HG03460 (cell line): ENCODE results near the gene RFTN1.

Experiments
- ATAC-seq: cut with Tn5 transposase; IDR thresholded peaks from one replicate; pipeline ENCODE4 v1.9.1; 2021; ENCODE audit not compliant: unreplicated experiment

RFTN1 gene

GRCh38 chr3:16335333-16335732 is 178.2 kb downstream of the RFTN1 start:
- no peak for ATAC-seq

DNA sequence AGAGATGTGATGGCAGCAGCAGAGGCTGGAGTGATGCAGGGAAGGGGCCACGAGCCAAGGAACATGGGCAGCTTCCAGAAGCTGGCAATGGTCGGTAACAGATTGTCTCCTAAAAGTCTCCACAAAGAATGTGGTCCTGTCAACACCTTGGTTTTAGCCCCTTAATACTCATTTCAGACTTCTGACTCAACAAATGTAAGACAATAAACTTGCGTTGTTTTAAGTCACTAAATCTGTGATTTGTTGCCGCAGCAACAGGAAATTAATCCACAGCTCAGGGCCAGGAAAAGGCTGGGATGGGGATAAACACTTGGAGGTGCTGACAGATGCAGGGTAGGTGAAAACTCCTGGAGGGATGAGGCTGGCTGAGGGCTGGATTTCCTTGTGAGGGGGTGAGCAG is 178.6 kb downstream of the RFTN1 start:
- no peak for ATAC-seq

GRCh38 chr3:16332904-16333426 is 180.5 kb downstream of the RFTN1 start:
- no peak for ATAC-seq

DNA sequence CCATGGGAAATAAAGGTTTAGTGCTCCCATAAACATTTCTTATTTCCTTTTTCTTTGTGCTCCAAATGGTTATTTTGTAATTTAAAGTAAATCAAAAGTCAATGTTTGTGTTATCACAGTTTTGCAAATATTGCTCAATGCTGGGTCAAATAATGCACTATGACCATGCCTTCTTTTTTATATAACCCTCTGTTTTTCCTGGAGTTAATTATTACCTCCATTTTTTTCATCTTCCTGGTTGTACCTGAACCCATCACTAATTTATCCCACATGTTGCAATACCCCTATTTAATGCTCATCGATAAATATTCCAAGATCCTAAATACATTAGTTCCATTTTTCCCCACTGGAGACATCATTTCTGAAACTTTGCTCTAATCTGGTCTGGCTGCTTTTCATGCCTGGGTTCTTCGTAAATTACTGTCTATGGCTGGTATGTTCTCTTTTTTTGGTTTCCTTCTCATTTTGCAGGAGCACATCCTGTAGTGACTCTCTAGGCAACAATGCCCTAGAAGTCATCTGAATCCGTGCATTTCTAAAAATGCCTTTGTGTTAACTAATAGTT is 182.1 kb downstream of the RFTN1 start:
- ATAC-seq, result no peak

DNA sequence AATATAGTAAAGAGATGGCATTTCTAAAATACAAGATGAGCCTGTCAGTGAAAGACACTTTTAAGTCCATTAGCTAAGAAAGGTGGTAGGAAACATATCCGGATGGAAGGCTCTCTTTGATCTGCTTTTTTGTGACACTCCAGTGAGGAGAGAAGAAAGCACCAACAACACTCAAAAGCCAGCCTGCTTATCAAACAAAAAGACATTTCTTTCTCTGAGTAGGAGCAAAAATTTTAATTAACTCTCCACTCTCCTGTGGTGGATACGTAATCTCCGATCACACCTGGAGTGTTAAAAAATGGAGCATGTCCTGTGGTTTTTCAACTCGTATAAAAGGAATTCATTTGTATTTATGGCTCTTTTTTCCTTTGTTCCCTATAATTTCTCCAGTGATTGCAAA is 183.1 kb downstream of the RFTN1 start:
- ATAC-seq, result no peak

DNA sequence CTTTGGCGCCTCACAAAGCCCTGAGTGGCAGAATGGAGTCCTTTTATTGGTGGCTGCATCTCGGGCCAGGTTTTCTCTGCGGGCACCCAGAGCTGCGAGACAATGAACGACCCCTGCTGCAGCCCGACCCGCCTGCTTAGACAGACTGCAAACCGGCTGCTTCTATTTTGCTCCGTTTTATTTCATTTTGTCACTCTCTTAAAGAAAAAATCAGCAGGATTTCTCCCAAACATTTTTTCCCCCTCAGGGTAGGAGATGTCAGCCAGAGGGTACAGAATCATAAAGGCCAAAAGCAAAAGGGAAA is 183.7 kb downstream of the RFTN1 start:
- no peak for ATAC-seq

GRCh38 chr3:16329036-16329825 is 184.3 kb downstream of the RFTN1 start:
- no peak for ATAC-seq

- ATAC-seq, result no peak
Measured at GRCh38 chr3:16328124-16328523, 185.4 kb downstream of the RFTN1 start.

DNA sequence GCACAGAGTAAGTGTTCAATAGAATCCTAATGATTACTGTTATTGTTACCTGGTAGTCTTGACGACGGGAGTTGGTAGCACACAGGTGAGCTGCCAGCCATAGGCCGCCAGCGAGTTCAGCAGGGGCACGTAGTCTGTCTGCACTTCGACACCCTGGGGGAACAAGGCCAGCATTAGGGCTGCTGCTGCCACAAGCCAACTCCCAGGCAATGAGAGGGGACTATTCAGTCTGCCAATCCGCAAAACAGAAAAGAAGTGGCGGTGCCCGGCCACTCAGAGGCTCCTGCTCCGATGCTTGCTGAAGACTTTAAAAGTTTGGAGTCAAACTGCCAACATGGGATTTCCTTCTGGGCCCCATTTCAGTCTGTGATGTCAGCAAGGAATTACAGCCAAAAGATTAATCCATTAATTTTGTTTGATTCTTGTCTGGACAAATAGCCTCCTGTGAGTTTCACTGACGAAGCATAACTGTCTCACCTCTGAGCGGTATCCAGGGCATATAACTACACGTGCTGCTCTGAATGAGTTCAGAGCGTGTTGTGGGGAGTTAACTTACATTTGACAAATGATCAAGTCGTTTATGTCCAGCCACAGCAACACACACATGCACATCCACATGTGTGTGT is 186.7 kb downstream of the RFTN1 start:
- ATAC-seq, result no peak

DNA sequence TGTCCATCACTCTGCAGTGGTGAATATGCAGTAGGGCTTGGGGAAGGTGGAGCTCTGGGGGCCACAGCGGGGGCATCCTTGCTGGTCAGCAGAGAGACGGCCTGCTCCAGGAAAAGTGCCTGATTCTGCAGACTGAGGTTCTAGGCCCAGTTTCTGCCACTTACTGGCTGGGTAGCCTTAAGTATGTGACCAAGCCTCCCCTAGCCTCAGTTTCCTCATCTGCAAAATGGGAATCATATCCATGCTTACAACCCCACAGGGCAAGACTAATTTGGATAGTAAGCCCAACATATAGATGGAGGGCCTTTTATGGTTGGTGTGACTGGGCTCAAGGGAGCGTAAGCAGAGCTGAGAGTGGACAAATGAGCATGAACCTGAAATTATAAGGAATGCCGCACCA is 187.6 kb downstream of the RFTN1 start:
- no peak for ATAC-seq

GRCh38 chr3:16323737-16324136 is 189.8 kb downstream of the RFTN1 start:
- ATAC-seq, result no peak

GRCh38 chr3:16322189-16322588 is 191.3 kb downstream of the RFTN1 start:
- ATAC-seq, result no peak

GRCh38 chr3:16320711-16321110 is 192.8 kb downstream of the RFTN1 start:
- ATAC-seq, result no peak

- ATAC-seq, result no peak
Measured at GRCh38 chr3:16319723-16320122, 193.8 kb downstream of the RFTN1 start.

DNA sequence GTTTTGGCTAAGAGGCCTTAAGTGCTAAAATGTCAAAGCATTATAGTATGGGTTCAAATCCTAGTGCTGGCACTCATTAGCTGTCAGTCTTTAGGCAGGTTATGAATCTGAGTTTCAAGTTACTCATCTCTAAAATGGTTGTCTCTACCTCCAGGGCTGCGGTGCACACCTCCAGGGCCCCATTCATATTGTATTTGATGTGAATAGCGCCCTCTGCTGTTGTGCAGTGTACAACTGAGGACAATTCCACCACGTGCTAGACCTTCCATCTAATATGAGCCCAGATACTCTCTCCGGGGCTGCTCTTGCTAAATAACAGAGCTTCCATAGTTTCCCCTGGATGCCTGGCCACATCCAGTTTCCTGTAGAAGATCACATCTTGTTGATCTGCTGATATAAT is 194.2 kb downstream of the RFTN1 start:
- ATAC-seq, result no peak

DNA sequence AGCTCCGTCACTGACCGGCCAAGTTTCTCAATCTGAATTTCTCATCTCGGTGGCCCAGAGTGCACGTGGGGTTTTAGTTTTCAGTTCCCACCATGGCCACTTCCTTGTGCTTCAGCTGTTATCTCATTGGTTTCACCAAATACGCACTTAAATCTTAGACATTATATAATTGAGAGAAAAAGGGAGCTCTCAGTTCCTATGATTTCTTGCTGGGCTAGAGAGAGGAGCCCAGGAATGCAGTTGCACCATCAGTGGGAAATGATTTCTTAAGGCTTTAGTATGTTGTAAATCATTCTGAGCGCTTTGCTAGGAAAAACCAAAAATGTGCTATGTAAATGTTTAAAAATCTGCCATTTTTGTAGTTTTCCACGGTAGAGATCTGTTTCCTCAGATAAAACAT is 195.3 kb downstream of the RFTN1 start:
- no peak for ATAC-seq

DNA sequence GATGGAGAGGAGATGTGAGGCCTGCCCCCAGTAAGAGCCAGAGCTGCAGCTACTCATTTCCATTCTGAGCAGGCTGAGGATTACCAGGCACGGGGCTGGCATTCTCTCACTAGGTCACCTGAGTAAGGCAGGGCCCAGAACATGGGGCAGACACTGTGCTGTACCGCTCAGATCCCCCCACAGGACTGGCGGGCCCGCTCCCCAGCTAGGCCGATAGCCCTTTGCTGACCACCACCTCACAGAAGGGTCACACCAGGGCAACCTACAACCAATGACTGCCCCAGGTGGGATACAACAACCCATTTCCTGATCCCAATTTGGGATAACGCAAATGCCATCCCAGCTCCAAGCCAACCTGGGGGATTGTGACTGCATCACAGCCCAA is 195.9 kb downstream of the RFTN1 start:
- no peak for ATAC-seq

DNA sequence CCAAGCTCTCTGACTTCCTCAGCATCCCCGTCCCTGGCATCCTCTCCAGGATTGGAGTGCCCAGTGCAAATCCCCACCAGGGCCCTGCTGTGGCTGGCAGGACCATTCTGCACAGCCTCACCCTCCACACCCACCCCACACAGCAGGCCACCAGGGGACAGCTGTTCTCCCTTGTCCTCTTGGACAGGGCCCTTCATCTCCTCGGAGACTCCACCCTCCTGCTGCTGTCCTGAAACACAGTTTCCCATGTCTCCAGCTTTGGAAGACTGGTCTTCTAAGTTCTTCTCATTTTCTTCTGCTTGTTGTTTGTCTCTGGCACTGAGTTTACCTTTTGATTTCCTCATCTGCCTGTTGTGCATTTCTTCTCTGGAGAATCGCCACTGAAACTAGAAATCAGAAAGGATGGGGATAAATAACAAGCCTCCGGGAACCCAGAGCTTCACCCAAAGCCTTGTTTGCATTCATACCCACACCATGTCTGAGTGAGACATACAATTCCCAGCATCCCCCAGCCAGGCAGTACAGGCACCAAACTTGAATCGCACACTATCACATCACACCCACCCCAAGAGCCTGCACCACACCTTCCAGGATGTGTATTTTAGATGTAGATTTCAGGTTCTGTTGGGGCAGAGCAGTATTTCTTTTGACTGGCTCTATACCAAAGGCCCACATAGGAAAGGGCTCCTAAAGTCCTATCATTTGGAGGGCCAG is 196.5 kb downstream of the RFTN1 start:
- ATAC-seq, result no peak

- ATAC-seq, result no peak
Measured at GRCh38 chr3:16316396-16316795, 197.1 kb downstream of the RFTN1 start.

GRCh38 chr3:16315623-16316022 is 197.9 kb downstream of the RFTN1 start:
- ATAC-seq, result no peak

DNA sequence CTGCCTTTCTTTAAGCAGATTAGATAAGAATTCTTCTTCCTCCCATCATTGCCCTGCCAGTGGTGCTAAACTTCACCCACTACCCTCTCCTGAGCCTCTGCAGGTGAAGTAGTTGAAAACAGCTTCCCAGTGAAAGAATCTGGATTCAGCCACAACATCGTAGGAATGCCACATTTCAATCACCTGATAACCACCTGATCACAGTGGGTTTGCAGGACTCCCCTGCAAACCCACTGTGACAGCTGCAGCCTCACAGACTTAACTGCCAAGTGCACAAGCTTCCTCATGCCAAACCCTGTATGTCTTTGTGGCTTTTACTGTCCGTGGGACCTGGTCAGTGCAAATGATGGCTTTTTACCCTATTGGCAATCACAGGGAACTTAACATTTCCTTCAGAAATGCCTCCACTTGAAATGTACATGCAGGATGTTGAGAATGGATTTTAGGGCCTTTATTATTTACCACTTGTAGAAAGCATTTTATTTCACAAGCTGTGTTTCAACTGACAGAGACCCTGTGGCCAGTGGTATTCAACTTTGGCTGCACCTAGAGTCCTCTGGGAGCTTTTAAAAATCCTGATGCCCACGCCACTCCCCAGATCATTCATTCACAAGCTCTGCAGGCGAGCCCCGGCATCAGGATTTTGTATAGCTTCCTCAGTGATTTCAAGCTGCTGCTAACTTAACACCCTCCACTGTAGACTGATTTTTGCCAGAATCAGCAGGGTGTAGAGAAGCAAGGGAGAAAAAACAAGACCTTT is 199.4 kb downstream of the RFTN1 start:
- no peak for ATAC-seq
